Prostate gland (tissue), 2 donors: ENCODE measurements around the gene MYO16. TPM values are rescaled to one million over a fixed set of nuclear protein-coding genes. Genes with fewer than 3 reads are reported as not detected.

Source experiments
- DNase-seq: peaks from one replicate; pipeline ENCODE4 v3.0.0-alpha.2; 2019; ENCODE audit warnings: low spot score
- H3K27ac ChIP-seq, 2 donors: fragments of 200-600 bp; sonication (generic); 2 replicates each; pipeline ENCODE4 v1.5.1; 2017 to 2019
- H3K27me3 ChIP-seq: fragments of 200-600 bp; sonication (generic); replicated peaks from 2 replicates; pipeline ENCODE4 v1.5.1; 2019; ENCODE audit not compliant: insufficient read depth
- H3K36me3 ChIP-seq, 2 donors: fragments of 200-600 bp; sonication (generic); 1 replicate in 1 of 2; 2 replicates in 1 of 2; pipeline versions ENCODE4 v1.5.1 to v1.8.1; 2017 to 2019
- H3K4me1 ChIP-seq: fragments of 200-600 bp; sonication (generic); replicated peaks from 2 replicates; pipeline ENCODE4 v1.5.1; 2019
- H3K4me3 ChIP-seq, 2 donors: fragments of 200-600 bp; sonication (generic); 2 replicates each; pipeline ENCODE4 v1.5.1; 2017 to 2019
- H3K9me3 ChIP-seq: fragments of 200-600 bp; sonication (generic); 2 replicates; pipeline ENCODE4 v1.5.1; 2017
- CTCF ChIP-seq, 4 experiments: fragments of 200-600 bp in 2 of 4; fragments of 450-650 bp in 2 of 4; sonication (generic) in 2 of 4; IDR thresholded peaks; 1 replicate in 3 of 4; 2 replicates in 1 of 4; pipeline ENCODE4 v1.5.1; 2016 to 2019; ENCODE audit warnings: antibody characterized with exemption in 4 of 4, mild to moderate bottlenecking in 2 of 4, moderate library complexity in 2 of 4
- POLR2A ChIP-seq: fragments of 450-650 bp; IDR thresholded peaks from one replicate; pipeline ENCODE4 v1.6.1; 2016; ENCODE audit warnings: antibody characterized with exemption, mild to moderate bottlenecking
- POLR2AphosphoS5 ChIP-seq: sonication (generic); formaldehyde crosslinking; IDR thresholded peaks from one replicate; pipeline ENCODE4 v1.6.1; 2017; ENCODE audit warnings: antibody characterized with exemption
- WGBS: methylation state at CpG from one replicate; pipeline ENCODE4 v1.1.5; 2018; 5-methylcytosine and 5-hydroxymethylcytosine counted together
- intact Hi-C: fragments of 100-400 bp; cut with DNase I; formaldehyde crosslinking; loops from one replicate; pipeline ENCODE4 v1.14.2; 2022
- total RNA-seq, 2 donors: library from RNA; depleted of rRNA; stranded (reverse); fragments of >200 nt; gene quantifications; one replicate each; pipeline ENCODE4 v1.1.0, GENCODE V29; 2016

The MYO16 gene
- total RNA-seq, 2 donors from 2014 or later: 0.14 to 0.85 TPM

- Histone ChIP-seq H3K4me3 (no peak overlapping the region), H3K27ac (no peak overlapping the region), H3K4me1 (no peaks in the 10 kb centered on the region), H3K27me3 (no peaks in the 10 kb centered on the region), H3K9me3 (no peaks in the 10 kb centered on the region), H3K36me3 (no peaks in the 10 kb centered on the region)
- TF ChIP-seq POLR2A (no peak), CTCF (IDR thresholded peaks at IDR 0.05) (no peak), POLR2AphosphoS5 (no peak)
- 84% methylated on average over 5 of the region's 5 CpGs for WGBS
- intact Hi-C loops: no loop called here
- DNase-seq: no peak
Measured at GRCh38 chr13:108645376-108645775, 16.0 kb downstream of the MYO16 start.

- DNase-seq: no peak
- no peaks in the 10 kb centered on the region for H3K9me3 ChIP-seq
- intact Hi-C loops: no loop called here
- no peaks in the 10 kb centered on the region for H3K4me1 ChIP-seq
- TF ChIP-seq CTCF (IDR thresholded peaks at IDR 0.05) (no peak), POLR2AphosphoS5 (no peak), POLR2A (no peak)
- H3K4me3 ChIP-seq: no peak overlapping the region
- WGBS: 29% methylated on average over 3 of the region's 3 CpGs
- no peak overlapping the region for H3K27ac ChIP-seq
- H3K36me3 ChIP-seq: no peaks in the 10 kb centered on the region
- H3K27me3 ChIP-seq: no peaks in the 10 kb centered on the region
Measured at GRCh38 chr13:108650271-108650670, 20.9 kb downstream of the MYO16 start.

GRCh38 chr13:108656742-108657141 is 27.3 kb downstream of the MYO16 start:
- no peak overlapping the region for H3K27ac ChIP-seq
- H3K4me1 ChIP-seq: no peaks in the 10 kb centered on the region
- no peaks in the 10 kb centered on the region for H3K27me3 ChIP-seq
- no peak for TF ChIP-seq CTCF (IDR thresholded peaks at IDR 0.05)
- no peak for TF ChIP-seq POLR2A
- TF ChIP-seq POLR2AphosphoS5: no peak
- H3K4me3 ChIP-seq: no peak overlapping the region
- no peaks in the 10 kb centered on the region for H3K36me3 ChIP-seq
- WGBS: 87% methylated on average over 4 of the region's 4 CpGs
- no peaks in the 10 kb centered on the region for H3K9me3 ChIP-seq
- intact Hi-C loops: no loop called here
- no peak for DNase-seq

GRCh38 chr13:108657519-108657918 is 28.1 kb downstream of the MYO16 start:
- no peaks in the 10 kb centered on the region for H3K9me3 ChIP-seq
- intact Hi-C loops: no loop called here
- no peak for TF ChIP-seq CTCF (IDR thresholded peaks at IDR 0.05)
- no peak for TF ChIP-seq POLR2A
- no peak for TF ChIP-seq POLR2AphosphoS5
- no peak for DNase-seq
- H3K27me3 ChIP-seq: no peaks in the 10 kb centered on the region
- no peak overlapping the region for H3K4me3 ChIP-seq
- 84% methylated on average over 1 of the region's 1 CpG for WGBS
- H3K36me3 ChIP-seq: no peaks in the 10 kb centered on the region
- no peak overlapping the region for H3K27ac ChIP-seq
- no peaks in the 10 kb centered on the region for H3K4me1 ChIP-seq

GRCh38 chr13:108662528-108662927 is 33.1 kb downstream of the MYO16 start:
- H3K36me3 ChIP-seq: no peaks in the 10 kb centered on the region
- no peak for DNase-seq
- H3K27me3 ChIP-seq: no peaks in the 10 kb centered on the region
- intact Hi-C loops: no loop called here
- WGBS: 83% methylated on average over 4 of the region's 5 CpGs
- no peaks in the 10 kb centered on the region for H3K9me3 ChIP-seq
- H3K4me1 ChIP-seq: no peaks in the 10 kb centered on the region
- no peak overlapping the region for H3K27ac ChIP-seq
- no peak overlapping the region for H3K4me3 ChIP-seq
- no peak for TF ChIP-seq POLR2AphosphoS5
- TF ChIP-seq POLR2A: no peak
- no peak for TF ChIP-seq CTCF (IDR thresholded peaks at IDR 0.05)
